NCI-H2196 treated with DMSO at 0.1 percent for 48 hours (cell line): ENCODE measurements around the gene DMD.

Experiments
- DNase-seq: peaks from one replicate; lab custom pipeline; 2025; ENCODE audit not compliant: unreplicated experiment; lab: John Stamatoyannopoulos, UW

The DMD gene

GRCh38 chrX:32514986-32515385 is 696.4 kb downstream of the DMD start:
- DNase-seq, result no peak

DNA sequence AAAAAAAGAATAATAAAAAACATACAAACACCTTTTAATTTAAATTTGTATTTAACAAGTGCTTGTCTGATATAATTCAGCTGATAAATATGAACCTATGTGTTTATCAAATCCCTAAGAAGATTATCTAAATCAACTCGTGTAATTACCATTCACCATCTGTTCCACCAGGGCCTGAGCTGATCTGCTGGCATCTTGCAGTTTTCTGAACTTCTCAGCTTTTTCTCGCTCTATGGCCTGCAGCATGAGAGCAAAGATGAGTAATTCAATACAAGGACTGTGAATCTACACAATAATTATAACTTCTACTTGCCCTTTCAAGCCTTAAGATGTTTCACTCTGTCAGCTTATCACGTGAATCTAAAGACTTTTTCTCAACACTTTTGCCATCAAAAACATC is 709.7 kb downstream of the DMD start:
- DNase-seq, result no peak

DNA sequence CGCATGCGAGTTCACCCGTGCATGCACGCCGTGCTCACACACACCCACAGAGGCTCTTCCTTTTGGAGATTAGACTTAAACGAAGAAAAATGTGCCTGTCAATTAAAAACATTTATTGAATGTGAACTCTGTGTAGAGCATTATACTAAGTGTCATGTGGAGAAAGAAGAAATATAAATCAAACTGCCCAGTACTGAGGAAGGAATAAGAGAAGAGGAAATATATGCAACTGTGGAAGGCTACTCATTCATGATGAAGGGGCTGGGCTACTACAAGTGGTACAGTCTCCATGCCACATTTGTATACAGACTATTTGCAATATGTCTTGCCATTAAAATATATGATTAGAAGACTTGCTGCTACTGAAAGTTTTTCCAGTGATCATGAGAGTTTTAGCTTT is 714.7 kb downstream of the DMD start:
- DNase-seq, result no peak

DNA sequence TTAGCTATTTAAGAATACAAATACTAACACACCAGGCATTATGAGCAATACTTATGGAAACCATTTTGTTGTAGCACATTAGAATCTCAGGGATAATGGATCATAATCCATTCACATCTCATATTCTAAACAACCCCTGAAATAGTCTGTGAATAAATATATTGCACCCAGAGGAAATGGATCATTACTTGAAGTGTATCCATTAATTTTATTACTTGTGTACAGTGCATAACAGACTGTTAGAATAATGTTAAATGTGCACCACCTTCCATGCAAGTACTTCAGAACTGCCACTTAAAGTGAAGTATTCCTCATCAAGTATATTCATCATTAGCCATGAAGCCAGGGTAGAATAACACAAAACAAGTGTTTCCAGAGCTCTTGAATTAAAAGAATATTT is 715.5 kb downstream of the DMD start:
- DNase-seq, result no peak

DNA sequence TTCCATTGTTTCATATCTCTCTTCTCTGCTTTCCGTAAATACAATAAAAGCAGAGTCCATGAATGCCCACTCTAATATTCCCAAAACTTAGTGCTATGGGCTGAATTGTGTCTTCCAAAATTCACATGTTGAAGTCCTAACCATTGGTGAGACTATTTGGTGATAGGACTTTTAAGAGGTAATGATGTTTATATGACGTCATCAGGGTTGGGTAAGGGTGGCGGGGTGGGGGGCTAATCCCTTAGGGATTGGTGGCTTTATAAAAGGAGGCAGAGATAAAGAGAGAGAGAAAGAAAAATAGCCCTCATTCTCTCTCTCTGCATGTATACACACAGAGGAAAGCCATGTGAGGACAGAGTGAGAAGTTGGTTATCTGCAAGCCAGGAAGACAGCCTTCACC is 722.2 kb downstream of the DMD start:
- DNase-seq, result no peak

DNA sequence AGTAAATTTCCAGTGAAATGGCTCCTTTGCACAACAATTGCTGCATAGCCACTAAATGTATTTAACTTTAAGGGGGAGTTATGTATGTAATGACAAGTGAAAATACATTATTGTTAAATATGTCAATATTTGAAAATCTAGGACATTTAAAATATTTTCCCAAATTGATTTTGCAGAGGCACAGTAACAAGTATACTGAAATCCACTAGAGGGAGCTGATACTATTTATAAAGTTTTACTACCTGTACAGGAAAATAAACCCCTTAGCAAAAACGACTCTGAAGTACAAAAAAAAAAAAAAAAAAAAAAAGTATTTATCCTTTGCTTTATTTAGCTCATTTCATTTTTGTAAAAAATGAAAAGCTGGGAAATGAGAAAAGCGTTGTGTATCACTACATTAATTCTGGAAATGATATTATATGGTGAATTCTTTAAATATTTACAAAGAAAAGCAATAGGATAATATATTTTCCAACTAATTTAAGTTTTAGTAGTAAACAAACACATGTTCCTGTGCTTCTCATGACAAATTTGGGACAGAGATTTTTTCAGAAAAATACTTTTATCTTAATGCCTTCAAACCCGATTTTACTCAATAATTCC is 727.7 kb downstream of the DMD start:
- DNase-seq, result no peak

GRCh38 chrX:32480019-32480418 is 731.3 kb downstream of the DMD start:
- DNase-seq, result no peak

DNA sequence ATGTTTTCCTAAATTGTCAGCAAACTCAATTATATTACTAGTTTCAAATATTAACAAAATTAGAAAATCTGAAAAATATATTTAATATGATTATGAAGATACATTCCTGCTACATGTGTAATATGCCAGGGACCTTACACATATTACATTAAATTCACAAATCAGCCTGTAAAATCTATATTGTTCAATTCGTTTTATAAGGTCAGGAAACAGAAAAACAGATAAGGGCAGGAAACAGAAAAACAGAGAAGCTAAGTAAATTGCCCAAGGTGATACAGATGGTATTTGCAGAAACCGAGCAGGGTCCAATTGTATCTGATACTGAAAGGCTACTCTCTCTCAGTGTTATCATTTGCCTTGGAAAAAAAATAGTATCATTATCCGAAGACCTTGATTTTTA is 739.0 kb downstream of the DMD start:
- no peak for DNase-seq

GRCh38 chrX:32455704-32456103 is 755.6 kb downstream of the DMD start:
- no peak for DNase-seq

DNA sequence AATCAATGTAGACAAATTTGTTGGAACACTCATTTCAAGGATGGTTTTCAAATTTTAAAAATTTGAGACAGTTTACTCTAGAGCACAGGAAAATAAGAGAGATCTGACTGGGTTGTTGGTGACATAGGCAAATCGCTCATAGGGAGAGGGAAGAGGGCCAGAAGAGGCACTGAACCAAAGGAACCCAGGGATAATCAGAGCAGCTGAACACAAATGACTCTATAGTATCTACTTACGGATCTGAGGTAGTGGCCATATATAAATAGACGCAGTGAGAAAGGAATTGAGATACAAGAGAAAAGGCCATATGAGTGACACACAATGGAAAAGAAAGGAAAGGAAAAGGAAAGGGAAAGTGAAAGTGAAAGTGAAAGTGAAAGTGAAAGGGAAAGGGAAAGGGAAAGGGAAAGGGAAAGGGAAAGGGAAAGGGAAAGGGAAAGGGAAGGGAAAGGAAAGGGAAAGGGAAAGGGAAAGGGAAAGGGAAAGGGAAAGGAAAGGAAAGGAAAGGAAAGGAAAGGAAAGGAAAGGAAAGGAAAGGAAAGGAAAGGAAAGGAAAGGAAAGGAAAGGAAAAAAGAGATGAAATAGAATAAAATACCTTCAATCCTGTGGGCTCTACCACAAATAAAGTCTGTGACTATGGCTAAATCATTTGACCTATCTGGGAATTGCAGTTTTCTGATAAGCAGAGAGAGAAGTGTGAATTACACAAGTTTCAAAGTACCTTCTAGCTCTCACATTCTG is 759.2 kb downstream of the DMD start:
- no peak for DNase-seq

DNA sequence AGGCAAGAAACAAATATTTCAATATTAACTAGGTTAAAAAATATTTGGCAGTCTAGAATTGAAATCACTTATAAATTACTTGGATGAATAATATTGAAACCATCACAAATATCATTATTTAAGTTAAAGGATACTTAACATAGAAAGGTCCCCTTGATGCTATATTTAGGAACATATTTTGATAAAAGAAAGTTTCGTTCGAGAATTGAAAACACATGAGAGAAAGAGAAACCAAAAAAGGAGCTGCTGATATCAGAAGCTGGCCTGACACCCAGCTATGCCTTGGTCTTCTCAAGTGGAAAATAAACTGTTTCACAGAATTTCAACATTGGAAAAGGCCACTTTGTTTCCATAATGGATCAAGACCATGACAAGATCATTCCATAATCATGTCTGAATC is 762.4 kb downstream of the DMD start:
- no peak for DNase-seq

DNA sequence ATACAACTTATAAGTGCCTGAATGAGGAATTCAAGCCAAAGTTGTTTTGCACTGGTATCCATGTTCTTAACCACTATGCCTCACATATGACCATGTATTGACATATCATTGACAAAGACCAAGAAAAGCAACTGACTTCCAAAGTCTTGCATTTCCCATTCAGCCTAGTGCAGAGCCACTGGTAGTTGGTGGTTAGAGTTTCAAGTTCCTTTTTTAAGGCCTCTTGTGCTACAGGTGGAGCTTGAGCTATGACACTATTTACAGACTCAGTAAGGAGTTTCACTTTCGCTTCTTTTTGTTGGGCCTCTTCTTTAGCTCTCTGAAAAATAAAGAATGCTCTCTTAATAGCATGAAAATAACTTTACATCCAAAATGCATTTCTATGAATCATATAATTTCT is 763.0 kb downstream of the DMD start:
- DNase-seq, result no peak

DNA sequence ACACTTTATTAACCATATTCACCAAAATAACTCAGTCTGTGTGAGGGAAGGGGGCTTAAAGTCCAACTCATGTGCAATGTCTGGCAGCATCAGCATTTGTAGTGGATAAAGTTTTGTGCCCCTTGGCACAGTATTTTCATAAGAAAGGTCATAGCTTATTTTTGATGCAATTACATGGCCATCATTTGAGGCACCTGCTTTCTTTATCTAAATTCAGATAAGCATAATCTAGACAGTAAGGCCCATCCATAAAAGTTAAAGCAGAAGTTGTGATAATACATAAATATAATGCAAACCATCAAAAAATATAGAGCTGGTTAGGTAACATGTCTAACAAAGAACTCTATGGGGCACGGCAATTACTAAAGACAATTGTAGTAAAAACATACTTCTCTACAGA is 763.7 kb downstream of the DMD start:
- DNase-seq, result no peak

- no peak for DNase-seq
These were observed 767.5 kb downstream of the DMD start for GRCh38 chrX:32443841-32444240.

DNA sequence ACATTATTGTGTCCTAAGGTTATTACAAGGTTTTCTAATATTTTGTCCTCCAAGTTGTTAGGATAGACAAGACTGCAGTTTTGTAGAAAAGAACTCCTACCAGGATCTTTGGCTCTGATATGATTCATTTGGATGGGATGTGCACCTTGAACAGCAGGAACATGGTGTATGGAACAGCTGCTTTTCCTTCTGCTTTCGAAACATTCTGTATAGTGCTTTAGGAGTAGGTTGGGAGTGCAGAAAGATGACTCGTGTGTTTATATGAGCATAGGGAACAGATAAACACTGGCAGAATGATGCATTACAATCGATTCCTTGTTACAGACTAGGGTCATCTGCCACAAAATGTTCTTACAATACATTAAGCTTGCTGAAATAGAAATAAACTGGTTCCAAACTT is 790.1 kb downstream of the DMD start:
- DNase-seq, result no peak

- DNase-seq, result no peak
These were observed 803.0 kb downstream of the DMD start for GRCh38 chrX:32408389-32408788.

- DNase-seq, result no peak
These were observed 813.7 kb downstream of the DMD start for GRCh38 chrX:32397562-32398216.

DNA sequence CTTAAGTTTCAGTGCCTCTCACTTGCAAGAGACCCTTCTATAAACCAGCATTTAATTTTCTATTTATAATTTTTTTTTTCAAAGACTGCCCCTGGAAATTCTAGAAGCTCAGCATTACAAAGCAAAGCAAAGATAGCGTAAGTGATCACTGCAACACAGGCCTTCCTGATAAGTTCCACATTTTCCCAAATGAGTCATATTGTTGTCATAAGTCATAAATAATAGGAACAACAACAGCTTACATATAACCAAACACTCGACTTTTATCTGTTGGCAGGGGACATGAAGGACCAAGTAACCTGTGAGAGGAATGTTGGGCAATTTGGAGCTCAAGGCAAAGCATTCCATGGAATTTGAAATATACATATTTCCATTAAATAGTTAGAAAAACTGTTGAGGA is 815.5 kb downstream of the DMD start:
- no peak for DNase-seq

- DNase-seq, result no peak
These were observed 818.7 kb downstream of the DMD start for GRCh38 chrX:32392655-32393054.

DNA sequence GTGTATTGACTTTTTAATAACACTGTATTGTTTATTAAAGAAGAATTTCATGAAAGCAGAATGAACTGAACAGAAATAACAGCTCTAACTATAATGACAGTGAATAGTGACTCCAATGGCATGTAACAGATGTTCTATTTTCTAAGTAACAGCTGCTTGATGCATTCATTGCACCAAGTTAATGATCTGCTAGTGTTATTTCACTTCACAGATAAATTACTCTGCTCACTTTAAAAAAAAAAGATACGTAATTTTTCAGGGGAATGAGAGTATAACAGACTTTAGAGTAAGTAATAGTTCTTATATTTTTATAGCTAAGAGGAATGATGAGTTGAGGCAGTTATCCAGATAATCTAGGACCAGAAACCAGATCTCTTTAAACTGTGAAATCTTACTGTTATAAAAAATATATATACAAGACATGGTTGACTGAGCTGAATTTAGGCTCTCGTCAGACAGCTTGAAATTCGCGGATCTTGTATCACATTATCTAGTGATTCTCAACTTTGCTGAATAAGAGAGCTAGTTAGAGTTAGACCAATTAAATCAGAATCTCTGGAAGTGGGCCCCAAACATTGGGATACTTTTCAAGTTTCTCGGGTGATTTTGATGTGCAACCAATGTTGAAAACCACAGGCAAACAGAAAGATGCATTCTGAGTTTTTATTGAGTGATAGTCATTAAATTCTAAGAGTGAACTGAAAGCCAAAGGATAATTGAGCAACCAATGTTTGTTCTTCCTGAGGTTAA is 840.7 kb downstream of the DMD start:
- DNase-seq, result no peak

GRCh38 chrX:32293962-32294700 is 917.2 kb downstream of the DMD start:
- no peak for DNase-seq
